Activated naive CD8-positive, alpha-beta T cell treated with anti-CD3 and anti-CD28 coated beads, Interleukin-2, amount 10 ng/mL, durations not matched to agents 7 days and 5 days (primary cell): ENCODE measurements around the gene PRSS27. TPM values are rescaled to one million over a fixed set of nuclear protein-coding genes. Genes with fewer than 3 reads are reported as not detected.

Source experiments
- ATAC-seq: fragments of 150-1000 bp; cut with Tn5 transposase; one replicate; pipeline ENCODE4 v1.10.0; 2021; ENCODE audit warnings: low read depth, moderate library complexity
- POLR2A ChIA-PET: fragments of 350-600 bp; sonication (Branson Sonifier 250); formaldehyde crosslinking; loops from one replicate; lab custom pipeline; 2021; ENCODE audit warnings: antibody characterized with exemption; lab: Charles Lee
- DNase-seq: peaks from one replicate; pipeline ENCODE4 v3.0.0; 2021
- H3K27ac Mint-ChIP-seq: one replicate; pipeline ENCODE4 v1.8.0; 2022; ENCODE audit warnings: mild to moderate bottlenecking, mixed read lengths
- H3K27me3 Mint-ChIP-seq: one replicate; pipeline ENCODE4 v1.8.0; 2022; ENCODE audit warnings: mild to moderate bottlenecking, moderate library complexity, mixed read lengths
- H3K36me3 Mint-ChIP-seq: one replicate; pipeline ENCODE4 v1.8.0; 2021; ENCODE audit warnings: mild to moderate bottlenecking, mixed read lengths
- H3K4me1 Mint-ChIP-seq: one replicate; pipeline ENCODE4 v1.8.0; 2021; ENCODE audit warnings: mixed read lengths
- H3K4me3 Mint-ChIP-seq: one replicate; pipeline ENCODE4 v1.8.0; 2022; ENCODE audit warnings: mild to moderate bottlenecking, moderate library complexity, mixed read lengths
- H3K9me3 Mint-ChIP-seq: one replicate; pipeline ENCODE4 v1.8.0; 2021; ENCODE audit warnings: mixed read lengths
- total RNA-seq, 2 experiments: library from RNA; stranded (reverse); gene quantifications; one replicate each; pipeline ENCODE4 v1.2.3, GENCODE V29; 2021

PRSS27 gene
- total RNA-seq, 2 experiments from 2014 or later: 1.9 to 2.2 TPM

DNA sequence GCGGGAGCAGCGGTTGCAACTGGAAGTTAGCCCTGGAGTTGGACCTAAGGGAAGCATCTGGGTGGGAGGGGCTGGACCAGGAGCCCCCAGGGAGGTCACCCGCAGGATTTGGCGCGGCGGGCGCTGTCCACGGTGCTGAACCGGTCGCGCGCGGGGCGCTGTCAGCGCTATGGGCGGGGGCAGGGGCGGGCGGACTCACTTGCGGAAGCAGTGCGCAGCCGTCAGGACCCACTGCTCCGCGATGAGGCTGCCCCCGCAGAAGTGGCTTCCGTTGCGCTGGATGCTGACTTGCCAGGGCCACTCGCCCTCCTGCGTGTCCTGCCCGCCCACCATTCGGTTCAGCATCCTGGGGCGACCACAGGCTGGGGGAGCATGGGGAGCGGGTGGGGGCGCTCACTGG lies 4.5 kb downstream of the PRSS27 start:
- Mint-ChIP-seq H3K27me3 (no peaks in the 10 kb centered on the region), H3K36me3 (no peaks in the 10 kb centered on the region), H3K4me1 (peaks cover 16% of the 10 kb centered on the region), H3K27ac (no peak overlapping the region), H3K4me3 (peak overlapping the region; percentile 57), H3K9me3 (no peaks in the 10 kb centered on the region)
- DNase-seq (peak; percentile 94), ATAC-seq (peak; percentile 92)
- POLR2A ChIA-PET: interaction anchor here (0.6 to 1.1 kb wide), 3 partner anchors 33 to 302 kb away, joined by 3 to 6 read pairs (median 3); partner anchors contain the start of gene KCTD5

DNA sequence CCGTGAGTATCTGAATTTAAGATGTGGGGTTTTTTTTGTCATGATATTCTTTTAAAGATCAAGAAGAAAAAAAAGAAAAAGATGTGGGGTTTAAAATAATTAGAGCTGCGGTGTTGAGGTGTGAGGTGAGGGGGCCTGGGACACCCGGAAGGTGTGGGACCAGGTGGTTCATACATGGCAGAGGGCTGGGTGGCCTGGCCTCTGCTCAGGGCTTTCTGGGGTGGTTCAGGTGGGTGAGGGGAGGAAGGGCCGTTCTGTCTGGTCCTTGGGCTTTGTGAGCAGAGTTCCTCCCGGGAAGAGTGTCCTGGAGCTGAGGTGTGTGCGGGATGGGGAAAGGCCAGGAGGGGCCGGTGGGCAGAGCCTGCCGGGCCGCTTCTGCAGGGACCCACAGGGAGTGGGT lies 5.0 kb downstream of the PRSS27 start:
- POLR2A ChIA-PET: interaction anchor here (0.6 to 1.1 kb wide), 2 partner anchors 194 to 302 kb away, joined by 3 to 6 read pairs; no protein-coding TSS in a partner anchor
- no peak overlapping the region for H3K27ac Mint-ChIP-seq
- DNase-seq (no peak), ATAC-seq (no peak)
- H3K4me3 Mint-ChIP-seq: no peak overlapping the region
- no peaks in the 10 kb centered on the region for H3K27me3 Mint-ChIP-seq
- H3K4me1 Mint-ChIP-seq: peaks cover 16% of the 10 kb centered on the region
- H3K36me3 Mint-ChIP-seq: no peaks in the 10 kb centered on the region
- no peaks in the 10 kb centered on the region for H3K9me3 Mint-ChIP-seq

- POLR2A ChIA-PET: no interaction called here
- Mint-ChIP-seq H3K27me3 (no peaks in the 10 kb centered on the region), H3K4me3 (no peak overlapping the region), H3K27ac (no peak overlapping the region), H3K9me3 (no peaks in the 10 kb centered on the region), H3K36me3 (no peaks in the 10 kb centered on the region), H3K4me1 (peaks cover 16% of the 10 kb centered on the region)
- DNase-seq (no peak), ATAC-seq (no peak)
Observed at GRCh38 chr16:2713985-2714774, 5.8 kb downstream of the PRSS27 start.

GRCh38 chr16:2713523-2713922 lies 6.5 kb downstream of the PRSS27 start:
- no peaks in the 10 kb centered on the region for H3K27me3 Mint-ChIP-seq
- POLR2A ChIA-PET: no interaction called here
- H3K27ac Mint-ChIP-seq: no peak overlapping the region
- H3K36me3 Mint-ChIP-seq: no peaks in the 10 kb centered on the region
- DNase-seq: no peak
- H3K4me3 Mint-ChIP-seq: no peak overlapping the region
- no peaks in the 10 kb centered on the region for H3K9me3 Mint-ChIP-seq
- peaks cover 16% of the 10 kb centered on the region for H3K4me1 Mint-ChIP-seq
- ATAC-seq: no peak

GRCh38 chr16:2712546-2712945 lies 7.5 kb downstream of the PRSS27 start:
- ATAC-seq (no peak), DNase-seq (no peak)
- peaks cover 3% of the 10 kb centered on the region for H3K36me3 Mint-ChIP-seq
- POLR2A ChIA-PET: no interaction called here
- no peak overlapping the region for H3K4me3 Mint-ChIP-seq
- no peaks in the 10 kb centered on the region for H3K9me3 Mint-ChIP-seq
- no peak overlapping the region for H3K27ac Mint-ChIP-seq
- peaks cover 11% of the 10 kb centered on the region for H3K4me1 Mint-ChIP-seq
- H3K27me3 Mint-ChIP-seq: no peaks in the 10 kb centered on the region

DNA sequence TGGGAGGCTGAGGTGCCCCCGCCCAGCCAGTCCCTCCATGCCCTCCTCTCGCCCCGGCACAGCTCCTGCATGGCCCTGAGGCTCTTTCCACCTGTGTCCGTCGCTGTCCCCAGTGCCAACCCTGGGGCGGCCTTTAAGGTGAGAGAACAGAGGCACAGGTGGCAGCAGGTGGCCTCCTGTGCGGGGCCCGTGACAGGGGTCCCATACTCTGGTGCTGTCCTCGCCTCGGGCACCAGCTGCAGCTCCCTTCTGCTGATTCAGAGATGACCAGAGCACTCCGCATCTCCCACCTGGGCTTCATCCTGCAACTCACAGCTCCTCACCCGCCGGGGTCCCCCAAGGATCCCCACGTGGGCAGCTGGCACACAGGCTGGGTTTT lies 8.0 kb downstream of the PRSS27 start:
- no peaks in the 10 kb centered on the region for H3K9me3 Mint-ChIP-seq
- no peak for DNase-seq
- peaks cover 8% of the 10 kb centered on the region for H3K4me1 Mint-ChIP-seq
- POLR2A ChIA-PET: no interaction called here
- H3K36me3 Mint-ChIP-seq: peaks cover 3% of the 10 kb centered on the region
- no peak for ATAC-seq
- H3K4me3 Mint-ChIP-seq: no peak overlapping the region
- no peaks in the 10 kb centered on the region for H3K27me3 Mint-ChIP-seq
- H3K27ac Mint-ChIP-seq: no peak overlapping the region

DNA sequence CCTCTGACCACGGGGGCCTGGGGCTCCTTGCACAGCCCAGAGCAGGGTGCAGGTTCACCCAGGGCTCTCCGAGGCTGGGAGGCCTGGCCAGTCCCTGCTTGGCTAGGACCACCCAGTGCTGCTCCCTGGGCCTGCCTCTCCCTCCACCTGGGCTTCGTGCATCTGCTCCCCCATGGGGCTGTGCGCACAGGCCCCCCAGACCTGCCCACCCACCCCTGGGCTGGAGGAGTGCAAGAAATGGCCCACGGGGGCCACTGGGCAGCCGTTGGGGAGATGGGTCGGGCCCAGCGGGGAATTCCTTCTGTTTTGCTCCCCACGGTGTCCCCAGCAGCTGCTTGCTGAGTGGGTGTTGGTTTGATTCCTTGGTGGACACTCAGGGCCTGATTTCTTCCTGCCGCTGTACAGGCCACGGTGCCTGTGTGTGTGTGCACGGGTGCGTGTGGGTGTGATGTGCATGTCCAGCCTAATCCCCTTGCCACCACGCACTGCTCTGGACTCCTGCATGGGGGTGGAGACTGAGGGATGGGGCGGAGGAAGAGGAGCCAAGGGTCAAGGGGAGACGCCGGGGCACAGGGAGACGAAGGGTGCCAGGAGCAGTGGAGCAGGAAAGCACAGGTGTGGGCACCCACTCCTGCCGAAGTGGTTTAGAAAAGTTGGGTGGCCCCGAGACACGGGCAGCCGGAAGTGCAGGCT lies 8.5 kb downstream of the PRSS27 start:
- Mint-ChIP-seq H3K9me3 (no peaks in the 10 kb centered on the region), H3K36me3 (peaks cover 3% of the 10 kb centered on the region), H3K27ac (no peak overlapping the region), H3K4me3 (no peak overlapping the region), H3K27me3 (no peaks in the 10 kb centered on the region), H3K4me1 (peaks cover 7% of the 10 kb centered on the region)
- no peak for DNase-seq
- no peak for ATAC-seq
- POLR2A ChIA-PET: no interaction called here

- H3K27ac Mint-ChIP-seq: no peak overlapping the region
- peaks cover 4% of the 10 kb centered on the region for H3K4me1 Mint-ChIP-seq
- no peak overlapping the region for H3K4me3 Mint-ChIP-seq
- ATAC-seq (no peak), DNase-seq (no peak)
- no peaks in the 10 kb centered on the region for H3K27me3 Mint-ChIP-seq
- POLR2A ChIA-PET: no interaction called here
- H3K36me3 Mint-ChIP-seq: peaks cover 3% of the 10 kb centered on the region
- H3K9me3 Mint-ChIP-seq: no peaks in the 10 kb centered on the region
Observed at GRCh38 chr16:2710711-2711231, 9.3 kb downstream of the PRSS27 start.

GRCh38 chr16:2710021-2710710 lies 9.9 kb downstream of the PRSS27 start:
- Mint-ChIP-seq H3K27ac (no peak overlapping the region), H3K4me3 (no peak overlapping the region), H3K27me3 (no peaks in the 10 kb centered on the region), H3K9me3 (no peaks in the 10 kb centered on the region), H3K36me3 (peaks cover 3% of the 10 kb centered on the region), H3K4me1 (peaks cover 4% of the 10 kb centered on the region)
- POLR2A ChIA-PET: no interaction called here
- DNase-seq: no peak
- no peak for ATAC-seq

GRCh38 chr16:2709588-2709984 lies 10.4 kb downstream of the PRSS27 start:
- DNase-seq (no peak), ATAC-seq (no peak)
- Mint-ChIP-seq H3K27me3 (no peaks in the 10 kb centered on the region), H3K4me3 (no peak overlapping the region), H3K4me1 (no peaks in the 10 kb centered on the region), H3K27ac (no peak overlapping the region), H3K36me3 (peaks cover 3% of the 10 kb centered on the region), H3K9me3 (no peaks in the 10 kb centered on the region)
- POLR2A ChIA-PET: no interaction called here

DNA sequence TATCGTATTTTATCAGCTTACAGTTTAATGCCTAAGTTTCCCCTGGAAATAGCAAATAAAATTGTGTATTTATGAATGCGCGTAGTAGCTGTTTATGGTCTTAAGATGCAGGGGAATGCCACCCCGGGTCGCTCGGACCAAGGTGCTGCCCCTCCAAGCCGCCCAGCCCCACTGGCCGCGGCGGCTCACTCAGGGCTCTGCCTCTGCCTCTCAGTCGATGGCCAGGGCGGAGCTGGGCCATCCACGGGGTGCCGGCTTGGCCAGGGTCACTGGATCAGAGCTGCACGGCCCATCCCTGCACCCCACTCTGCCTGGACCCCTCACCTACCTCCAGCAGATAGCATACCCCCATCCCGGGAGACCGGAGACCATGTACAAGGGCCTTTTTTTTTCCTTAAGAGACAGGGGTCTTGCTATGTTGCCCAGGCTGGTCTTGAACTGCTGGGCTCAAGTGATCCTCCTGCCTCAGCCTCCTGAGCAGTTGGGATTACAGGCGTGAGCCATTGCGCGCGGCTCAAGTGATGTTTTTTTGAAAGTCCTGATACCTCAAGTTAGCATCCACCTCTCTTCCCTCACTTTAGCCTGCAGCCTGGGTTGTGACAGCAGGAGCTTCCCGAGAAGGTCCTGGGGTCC lies 11.0 kb downstream of the PRSS27 start:
- Mint-ChIP-seq H3K4me1 (no peaks in the 10 kb centered on the region), H3K27me3 (no peaks in the 10 kb centered on the region), H3K9me3 (no peaks in the 10 kb centered on the region), H3K36me3 (peaks cover 3% of the 10 kb centered on the region), H3K4me3 (no peak overlapping the region), H3K27ac (no peak overlapping the region)
- POLR2A ChIA-PET: no interaction called here
- no peak for ATAC-seq
- no peak for DNase-seq

- POLR2A ChIA-PET: no interaction called here
- Mint-ChIP-seq H3K27ac (no peak overlapping the region), H3K4me3 (no peak overlapping the region), H3K27me3 (no peaks in the 10 kb centered on the region), H3K36me3 (peaks cover 3% of the 10 kb centered on the region), H3K4me1 (no peaks in the 10 kb centered on the region), H3K9me3 (no peaks in the 10 kb centered on the region)
- ATAC-seq (no peak), DNase-seq (no peak)
Observed at GRCh38 chr16:2708290-2708639, 11.8 kb downstream of the PRSS27 start.
